ENCODE data around the gene SNRPA.

GRCh38 chr19:40737102-40737644, 13.8 kb upstream of the SNRPA start:
- TF ChIP-seq POLR2AphosphoS5 (IDR thresholded peaks at IDR 0.05; ENCODE audit: low read depth, low read length) (no peak), TAF1 (IDR thresholded peaks at IDR 0.05; ENCODE audit: borderline replicate concordance, low read depth, low read length) (no peak), POLR2A (IDR thresholded peaks at IDR 0.05; ENCODE audit: low read depth, low read length) (no peak)
